Inflammatory macrophage (primary cell): Measurements from ENCODE around the gene ANKRD11.
"Not testable (repeated sequence)": the region's sequence is repeated elsewhere in the genome, so short reads cannot be mapped to it uniquely, and the experiment has no call there.

Source experiments
- DNase-seq, 2 donors: peaks; one replicate each; pipeline ENCODE4 v3.0.0-alpha.2; 2020 to 2022

The ANKRD11 gene

GRCh38 chr16:89256651-89257254, 233.6 kb downstream of the ANKRD11 start:
- peak; percentile 69 to 87 for DNase-seq

- no peak for DNase-seq
These were observed 236.6 kb downstream of the ANKRD11 start for GRCh38 chr16:89253548-89254287.

GRCh38 chr16:89248196-89248982, 242.0 kb downstream of the ANKRD11 start:
- no peak for DNase-seq

GRCh38 chr16:89247734-89248075, 242.7 kb downstream of the ANKRD11 start:
- DNase-seq: not testable (repeated sequence)

- DNase-seq: peak; percentile 87 to 93
These were observed 243.2 kb downstream of the ANKRD11 start for GRCh38 chr16:89246903-89247733.

GRCh38 chr16:89246383-89246902, 243.9 kb downstream of the ANKRD11 start:
- DNase-seq: no peak

- DNase-seq: no peak
These were observed 245.6 kb downstream of the ANKRD11 start for GRCh38 chr16:89244754-89245153.

GRCh38 chr16:89244264-89244663, 246.1 kb downstream of the ANKRD11 start:
- not testable (repeated sequence) for DNase-seq

- no peak for DNase-seq
These were observed 246.7 kb downstream of the ANKRD11 start for GRCh38 chr16:89243664-89244063.

- no peak for DNase-seq
These were observed 247.6 kb downstream of the ANKRD11 start for GRCh38 chr16:89242795-89243200.

GRCh38 chr16:89241187-89242007, 249.0 kb downstream of the ANKRD11 start:
- DNase-seq: peak; percentile 54 to 70

GRCh38 chr16:89237733-89238132, 252.6 kb downstream of the ANKRD11 start:
- no peak for DNase-seq

GRCh38 chr16:89233678-89234490, 256.5 kb downstream of the ANKRD11 start:
- peak; percentile 65 to 73 for DNase-seq

GRCh38 chr16:89232107-89232506, 258.3 kb downstream of the ANKRD11 start:
- no peak for DNase-seq

- DNase-seq: no peak
These were observed 260.1 kb downstream of the ANKRD11 start for GRCh38 chr16:89230255-89230654.

GRCh38 chr16:89224665-89225064, 265.7 kb downstream of the ANKRD11 start:
- DNase-seq: no peak

GRCh38 chr16:89222931-89223330, 267.4 kb downstream of the ANKRD11 start:
- no peak for DNase-seq

- DNase-seq: no peak
These were observed 268.8 kb downstream of the ANKRD11 start for GRCh38 chr16:89221604-89222003.

- no peak for DNase-seq
These were observed 271.0 kb downstream of the ANKRD11 start for GRCh38 chr16:89219365-89219764.
